Vagina (tissue), 2 donors: ENCODE measurements around the gene WIZ. TPM values are rescaled to one million over a fixed set of nuclear protein-coding genes. Genes with fewer than 3 reads are reported as not detected.

Experiments
- DNase-seq, 2 donors: peaks; one replicate each; pipeline ENCODE4 v3.0.0-alpha.2; 2017; ENCODE audit errors: extremely low spot score in 2 of 2
- H3K27ac ChIP-seq: fragments of 200-600 bp; sonication (generic); one replicate; pipeline ENCODE4 v1.5.1; 2019
- H3K27me3 ChIP-seq: fragments of 200-600 bp; sonication (generic); one replicate; pipeline ENCODE4 v1.5.1; 2019
- H3K36me3 ChIP-seq, 2 donors: fragments of 200-600 bp; sonication (generic); one replicate each; pipeline ENCODE4 v1.5.1; 2017 to 2019
- H3K4me1 ChIP-seq: fragments of 200-600 bp; sonication (generic); one replicate; pipeline ENCODE4 v1.5.1; 2019
- H3K4me3 ChIP-seq, 2 donors: fragments of 200-600 bp; sonication (generic); 1 replicate in 1 of 2; 2 replicates in 1 of 2; pipeline ENCODE4 v1.5.1; 2016 to 2019
- H3K9me3 ChIP-seq: fragments of 200-600 bp; sonication (generic); one replicate; pipeline ENCODE4 v1.5.1; 2019
- POLR2A ChIP-seq, 2 donors: fragments of 450-650 bp; IDR thresholded peaks; one replicate each; pipeline ENCODE4 v1.6.1; 2017; ENCODE audit warnings: antibody characterized with exemption in 2 of 2, mild to moderate bottlenecking in 2 of 2, moderate library complexity in 2 of 2
- POLR2AphosphoS5 ChIP-seq, 2 donors: sonication (generic); formaldehyde crosslinking; IDR thresholded peaks; one replicate each; pipeline ENCODE4 v1.9.0; 2017; ENCODE audit warnings: antibody characterized with exemption in 2 of 2, mild to moderate bottlenecking in 2 of 2, low read depth in 1 of 2; ENCODE audit not compliant: insufficient read depth in 1 of 2
- intact Hi-C: fragments of 100-400 bp; cut with DNase I; formaldehyde crosslinking; loops from one replicate; pipeline ENCODE4 v1.15.1; 2023
- total RNA-seq: library from RNA; depleted of rRNA; stranded (reverse); fragments of >200 nt; gene quantifications from one replicate; pipeline ENCODE4 v1.2.3, GENCODE V29; 2016
- TF ChIP-seq, protein P1 (sequence below), 3 experiments: fragments of 450-650 bp in 2 of 3; fragments of 200-600 bp in 1 of 3; sonication (generic) in 1 of 3; IDR thresholded peaks; one replicate each; pipeline ENCODE4 v1.5.1; 2017 to 2019; ENCODE audit warnings: antibody characterized with exemption in 3 of 3, mild to moderate bottlenecking in 2 of 3, moderate library complexity in 2 of 3

WIZ gene
- total RNA-seq, 1 donor from 2014 or later: 44.4 TPM

DNA sequence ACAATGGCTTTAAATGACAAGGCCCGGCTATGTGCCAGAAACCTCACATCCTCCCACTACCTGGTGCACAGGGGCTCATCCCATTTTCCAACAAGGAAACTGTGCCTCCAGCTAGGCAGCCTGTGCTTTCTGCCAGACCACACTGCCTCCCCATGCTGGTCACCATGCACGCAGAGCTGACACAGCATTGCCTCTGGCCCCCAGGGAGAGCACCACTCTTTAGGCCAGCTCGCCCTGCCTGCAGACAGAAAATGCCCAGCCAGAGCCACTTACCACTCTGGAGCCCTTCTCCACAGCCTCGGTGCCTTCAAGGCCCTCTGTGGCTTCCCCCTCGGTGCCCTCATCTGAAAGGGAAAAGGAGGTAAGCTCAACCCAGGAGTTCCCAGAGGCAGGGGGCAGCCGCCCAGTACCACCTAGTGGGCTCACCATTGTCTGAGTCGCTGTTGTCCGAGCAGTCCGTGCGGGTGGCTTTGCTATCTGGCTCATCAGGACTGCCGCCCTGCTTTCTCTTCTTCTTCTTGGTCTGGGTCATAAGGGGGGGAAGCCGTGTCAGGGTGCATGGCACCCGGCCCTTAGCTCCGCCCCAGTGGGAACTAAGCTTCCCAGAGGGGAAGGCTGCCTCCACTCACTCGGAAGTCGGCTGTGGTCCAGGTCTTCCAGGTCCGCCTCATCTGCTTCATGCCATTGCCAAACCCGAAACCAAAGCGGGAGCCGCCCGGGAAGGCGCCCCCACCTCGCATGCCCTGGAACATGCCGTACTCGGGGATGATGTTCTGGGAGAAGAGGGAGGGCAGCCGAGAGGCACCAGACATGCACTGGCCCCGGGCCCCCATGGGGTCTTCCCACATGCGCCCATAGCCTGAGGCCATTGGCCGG lies 49.0 kb downstream of the WIZ start:
- DNase-seq: no peak
- intact Hi-C loops: no loop called here
- H3K4me3 ChIP-seq: no peak overlapping the region
- peaks cover 0 to 74% of the 10 kb centered on the region in 2 donors for H3K36me3 ChIP-seq
- no peaks in the 10 kb centered on the region for H3K27me3 ChIP-seq
- peak overlapping the region; percentile 1 for H3K27ac ChIP-seq
- H3K9me3 ChIP-seq: no peaks in the 10 kb centered on the region
- H3K4me1 ChIP-seq: peaks cover 47% of the 10 kb centered on the region
- TF ChIP-seq POLR2A (IDR thresholded peaks at IDR 0.05): no peak
- peak in 1 of 2 donors; percentile 22 for TF ChIP-seq POLR2AphosphoS5 (IDR thresholded peaks at IDR 0.05; ENCODE audit: insufficient read depth in 1 of 2, low read depth in 1 of 2)
- TF ChIP-seq, protein P1, sequence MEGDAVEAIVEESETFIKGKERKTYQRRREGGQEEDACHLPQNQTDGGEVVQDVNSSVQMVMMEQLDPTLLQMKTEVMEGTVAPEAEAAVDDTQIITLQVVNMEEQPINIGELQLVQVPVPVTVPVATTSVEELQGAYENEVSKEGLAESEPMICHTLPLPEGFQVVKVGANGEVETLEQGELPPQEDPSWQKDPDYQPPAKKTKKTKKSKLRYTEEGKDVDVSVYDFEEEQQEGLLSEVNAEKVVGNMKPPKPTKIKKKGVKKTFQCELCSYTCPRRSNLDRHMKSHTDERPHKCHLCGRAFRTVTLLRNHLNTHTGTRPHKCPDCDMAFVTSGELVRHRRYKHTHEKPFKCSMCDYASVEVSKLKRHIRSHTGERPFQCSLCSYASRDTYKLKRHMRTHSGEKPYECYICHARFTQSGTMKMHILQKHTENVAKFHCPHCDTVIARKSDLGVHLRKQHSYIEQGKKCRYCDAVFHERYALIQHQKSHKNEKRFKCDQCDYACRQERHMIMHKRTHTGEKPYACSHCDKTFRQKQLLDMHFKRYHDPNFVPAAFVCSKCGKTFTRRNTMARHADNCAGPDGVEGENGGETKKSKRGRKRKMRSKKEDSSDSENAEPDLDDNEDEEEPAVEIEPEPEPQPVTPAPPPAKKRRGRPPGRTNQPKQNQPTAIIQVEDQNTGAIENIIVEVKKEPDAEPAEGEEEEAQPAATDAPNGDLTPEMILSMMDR (IDR thresholded peaks at IDR 0.05): no peak

DNA sequence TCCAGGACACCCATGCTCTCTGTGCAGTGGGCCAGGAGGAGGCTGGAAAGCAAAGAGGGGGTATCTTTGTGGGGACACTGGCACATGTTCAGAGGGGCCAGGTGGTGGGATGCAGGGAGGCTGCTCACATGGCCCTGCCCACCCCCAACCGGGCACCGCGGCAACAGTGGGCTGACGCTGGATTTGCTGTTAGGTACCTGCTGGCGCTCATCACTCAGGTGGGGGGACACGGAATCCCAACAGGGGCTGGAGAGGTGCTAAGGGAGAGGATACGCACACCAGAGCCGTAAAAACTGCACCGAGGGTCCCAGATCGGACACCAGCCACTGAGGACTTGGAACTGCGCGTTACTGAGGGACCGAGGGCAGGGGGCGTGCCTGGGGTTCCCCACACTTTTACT lies 50.1 kb downstream of the WIZ start:
- Histone ChIP-seq H3K4me3 (no peak overlapping the region), H3K36me3 (peaks cover 0 to 81% of the 10 kb centered on the region in 2 donors), H3K27ac (no peak overlapping the region), H3K4me1 (peaks cover 36% of the 10 kb centered on the region), H3K27me3 (no peaks in the 10 kb centered on the region), H3K9me3 (no peaks in the 10 kb centered on the region)
- DNase-seq: no peak
- TF ChIP-seq POLR2AphosphoS5 (IDR thresholded peaks at IDR 0.05; ENCODE audit: insufficient read depth in 1 of 2, low read depth in 1 of 2) (no peak), POLR2A (IDR thresholded peaks at IDR 0.05) (no peak)
- TF ChIP-seq, protein P1 (IDR thresholded peaks at IDR 0.05): no peak
- intact Hi-C loops: no loop called here

GRCh38 chr19:15399234-15399515 lies 50.6 kb downstream of the WIZ start:
- TF ChIP-seq POLR2AphosphoS5 (IDR thresholded peaks at IDR 0.05; ENCODE audit: insufficient read depth in 1 of 2, low read depth in 1 of 2) (no peak), POLR2A (IDR thresholded peaks at IDR 0.05) (no peak)
- TF ChIP-seq, protein P1 (IDR thresholded peaks at IDR 0.05): no peak
- intact Hi-C loops: no loop called here
- Histone ChIP-seq H3K4me1 (peaks cover 31% of the 10 kb centered on the region), H3K27ac (no peak overlapping the region), H3K36me3 (peaks cover 0 to 85% of the 10 kb centered on the region in 2 donors), H3K4me3 (no peak overlapping the region), H3K9me3 (no peaks in the 10 kb centered on the region), H3K27me3 (no peaks in the 10 kb centered on the region)
- DNase-seq: no peak

- Histone ChIP-seq H3K9me3 (no peaks in the 10 kb centered on the region), H3K36me3 (peaks cover 0 to 82% of the 10 kb centered on the region in 2 donors), H3K27me3 (no peaks in the 10 kb centered on the region), H3K4me1 (peaks cover 26% of the 10 kb centered on the region), H3K27ac (no peak overlapping the region), H3K4me3 (no peak overlapping the region)
- TF ChIP-seq, protein P1 (IDR thresholded peaks at IDR 0.05): no peak
- no peak for TF ChIP-seq POLR2A (IDR thresholded peaks at IDR 0.05)
- TF ChIP-seq POLR2AphosphoS5 (IDR thresholded peaks at IDR 0.05; ENCODE audit: insufficient read depth in 1 of 2, low read depth in 1 of 2): no peak
- DNase-seq: no peak
- intact Hi-C loops: no loop called here
These were observed 51.1 kb downstream of the WIZ start for GRCh38 chr19:15398501-15399233.
